ENCODE data around the gene TPM3. TPM values are rescaled to one million over a fixed set of nuclear protein-coding genes. Genes with fewer than 3 reads are reported as not detected.

The TPM3 gene
- total and polyA plus RNA-seq, 9 of the 15 experiments (the other 6 are each of a cell fraction or from before 2014, with no cell fraction given) = 202 to 604 (median 421) TPM

DNA sequence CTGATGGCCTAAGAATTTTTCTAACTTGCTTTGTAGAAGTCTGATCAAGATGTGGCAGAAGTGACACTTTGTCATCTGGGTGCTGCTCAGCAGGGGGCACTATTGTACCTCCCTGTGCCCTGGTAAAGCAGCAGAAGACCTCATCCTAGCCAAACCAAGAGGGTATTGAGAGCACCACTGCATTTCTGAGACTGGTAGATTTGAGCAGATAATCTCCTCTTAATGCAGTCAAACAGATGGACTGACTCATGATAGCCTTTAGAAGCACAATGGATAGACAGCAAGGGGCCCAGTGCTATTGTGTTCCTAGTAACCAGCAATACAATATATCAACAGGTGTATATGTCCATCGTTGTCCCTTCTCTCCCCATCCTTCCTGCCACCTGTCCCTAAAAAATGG lies 5.7 kb downstream of the TPM3 start (continued):
- TF ChIP-seq GABPB1 (CRISPR knock-in tag; IDR thresholded peaks at IDR 0.05) (no peak), ELF2 (CRISPR knock-in tag; IDR thresholded peaks at IDR 0.05) (no peak), UBTF (IDR thresholded peaks at IDR 0.05; ENCODE audit: borderline replicate concordance in 1 of 2, low read depth in 2 of 2, low read length in 2 of 2) (no peak), CTBP1 (IDR thresholded peaks at IDR 0.05; ENCODE audit: borderline replicate concordance) (peak; percentile 56; the same call in 1 of the 2 replicates), CHCHD3 (CRISPR knock-in tag; IDR thresholded peaks at IDR 0.05) (no peak), ZNF395 (CRISPR knock-in tag; IDR thresholded peaks at IDR 0.05) (no peak), FOXA1 (IDR thresholded peaks at IDR 0.05; ENCODE audit: borderline replicate concordance) (no peak), THRB (CRISPR knock-in tag; conservative IDR thresholded peaks at IDR 0.05) (0 out of 2 replicates have a peak, but pooled peaks have one; percentile 6), GATA2 (CRISPR knock-in tag; IDR thresholded peaks at IDR 0.05) (no peak), ETV6 (IDR thresholded peaks at IDR 0.05; ENCODE audit: borderline replicate concordance in 1 of 2, low read depth in 2 of 2, low read length in 1 of 2) (no peak), ETV6 (CRISPR knock-in tag; IDR thresholded peaks at IDR 0.05; ENCODE audit: borderline replicate concordance) (no peak)
- TF ChIP-seq, protein P1, sequence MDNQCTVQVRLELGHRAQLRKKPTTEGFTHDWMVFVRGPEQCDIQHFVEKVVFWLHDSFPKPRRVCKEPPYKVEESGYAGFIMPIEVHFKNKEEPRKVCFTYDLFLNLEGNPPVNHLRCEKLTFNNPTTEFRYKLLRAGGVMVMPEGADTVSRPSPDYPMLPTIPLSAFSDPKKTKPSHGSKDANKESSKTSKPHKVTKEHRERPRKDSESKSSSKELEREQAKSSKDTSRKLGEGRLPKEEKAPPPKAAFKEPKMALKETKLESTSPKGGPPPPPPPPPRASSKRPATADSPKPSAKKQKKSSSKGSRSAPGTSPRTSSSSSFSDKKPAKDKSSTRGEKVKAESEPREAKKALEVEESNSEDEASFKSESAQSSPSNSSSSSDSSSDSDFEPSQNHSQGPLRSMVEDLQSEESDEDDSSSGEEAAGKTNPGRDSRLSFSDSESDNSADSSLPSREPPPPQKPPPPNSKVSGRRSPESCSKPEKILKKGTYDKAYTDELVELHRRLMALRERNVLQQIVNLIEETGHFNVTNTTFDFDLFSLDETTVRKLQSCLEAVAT (IDR thresholded peaks at IDR 0.05) = no peak
- TF ChIP-seq, protein P2, sequence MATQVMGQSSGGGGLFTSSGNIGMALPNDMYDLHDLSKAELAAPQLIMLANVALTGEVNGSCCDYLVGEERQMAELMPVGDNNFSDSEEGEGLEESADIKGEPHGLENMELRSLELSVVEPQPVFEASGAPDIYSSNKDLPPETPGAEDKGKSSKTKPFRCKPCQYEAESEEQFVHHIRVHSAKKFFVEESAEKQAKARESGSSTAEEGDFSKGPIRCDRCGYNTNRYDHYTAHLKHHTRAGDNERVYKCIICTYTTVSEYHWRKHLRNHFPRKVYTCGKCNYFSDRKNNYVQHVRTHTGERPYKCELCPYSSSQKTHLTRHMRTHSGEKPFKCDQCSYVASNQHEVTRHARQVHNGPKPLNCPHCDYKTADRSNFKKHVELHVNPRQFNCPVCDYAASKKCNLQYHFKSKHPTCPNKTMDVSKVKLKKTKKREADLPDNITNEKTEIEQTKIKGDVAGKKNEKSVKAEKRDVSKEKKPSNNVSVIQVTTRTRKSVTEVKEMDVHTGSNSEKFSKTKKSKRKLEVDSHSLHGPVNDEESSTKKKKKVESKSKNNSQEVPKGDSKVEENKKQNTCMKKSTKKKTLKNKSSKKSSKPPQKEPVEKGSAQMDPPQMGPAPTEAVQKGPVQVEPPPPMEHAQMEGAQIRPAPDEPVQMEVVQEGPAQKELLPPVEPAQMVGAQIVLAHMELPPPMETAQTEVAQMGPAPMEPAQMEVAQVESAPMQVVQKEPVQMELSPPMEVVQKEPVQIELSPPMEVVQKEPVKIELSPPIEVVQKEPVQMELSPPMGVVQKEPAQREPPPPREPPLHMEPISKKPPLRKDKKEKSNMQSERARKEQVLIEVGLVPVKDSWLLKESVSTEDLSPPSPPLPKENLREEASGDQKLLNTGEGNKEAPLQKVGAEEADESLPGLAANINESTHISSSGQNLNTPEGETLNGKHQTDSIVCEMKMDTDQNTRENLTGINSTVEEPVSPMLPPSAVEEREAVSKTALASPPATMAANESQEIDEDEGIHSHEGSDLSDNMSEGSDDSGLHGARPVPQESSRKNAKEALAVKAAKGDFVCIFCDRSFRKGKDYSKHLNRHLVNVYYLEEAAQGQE (IDR thresholded peaks at IDR 0.05; ENCODE audit: borderline replicate concordance) = peak; percentile 69; the same call in 1 of the 2 replicates
- TF ChIP-seq, protein P2 (CRISPR knock-in tag; IDR thresholded peaks at IDR 0.05; ENCODE audit: low read depth) = no peak

All from K562 (cell line).